Kidney (tissue), 14 donors: ENCODE results near the gene KNSTRN. TPM values are rescaled to one million over a fixed set of nuclear protein-coding genes. Genes with fewer than 3 reads are reported as not detected.
A peak's percentile ranks its signal among the peaks of the same experiment; 100 is the strongest.

Experiments
- DNase-seq, 5 donors: peaks; one replicate each; pipeline ENCODE4 v3.0.0-alpha.2; 2013 to 2020
- FAIRE-seq: peaks from 2 replicates; lab custom pipeline; 2012; peaks lifted over from hg19 to GRCh38; lab: Jason Lieb, UNC
- H3K27ac ChIP-seq, 2 donors: one replicate each; pipeline ENCODE4 v1.7.0; 2013; ENCODE audit warnings: low read depth in 2 of 2, low read length in 2 of 2, inconsistent platforms in 1 of 2
- H3K27me3 ChIP-seq: one replicate; pipeline ENCODE4 v1.7.1; 2013; ENCODE audit warnings: low read length, inconsistent platforms; ENCODE audit not compliant: control insufficient read depth, insufficient read depth
- H3K36me3 ChIP-seq, 3 donors: one replicate each; pipeline versions ENCODE4 v1.7.0 to v1.7.1; 2013; ENCODE audit warnings: low read length in 3 of 3, control low read depth in 1 of 3, inconsistent platforms in 1 of 3; ENCODE audit not compliant: insufficient read depth in 3 of 3, control insufficient read depth in 2 of 3
- H3K4me1 ChIP-seq, 3 donors: one replicate each; pipeline versions ENCODE4 v1.7.0 to v1.7.1; 2013; ENCODE audit warnings: low read length in 3 of 3, inconsistent platforms in 1 of 3, low read depth in 1 of 3; ENCODE audit not compliant: control insufficient read depth in 2 of 3, insufficient read depth in 2 of 3
- H3K4me3 ChIP-seq, 3 donors: one replicate each; pipeline versions ENCODE4 v1.7.0 to v1.8.1; 2013; ENCODE audit warnings: low read length in 3 of 3, control low read depth in 1 of 3, inconsistent platforms in 1 of 3
- H3K9ac ChIP-seq, 3 donors: one replicate each; pipeline versions ENCODE4 v1.7.0 to v1.7.1; 2013; ENCODE audit warnings: low read length in 3 of 3, control low read depth in 1 of 3, inconsistent platforms in 1 of 3
- H3K9me3 ChIP-seq, 3 donors: one replicate each; pipeline versions ENCODE4 v1.7.0 to v1.7.1; 2013; ENCODE audit warnings: low read length in 3 of 3, control low read depth in 1 of 3, inconsistent platforms in 1 of 3; ENCODE audit not compliant: control insufficient read depth in 2 of 3, insufficient read depth in 1 of 3
- intact Hi-C: fragments of 100-400 bp; cut with DNase I; formaldehyde crosslinking; loops from one replicate; pipeline ENCODE4 v1.11.1; 2022
- polyA plus RNA-seq: library from polyadenylated mRNA; stranded (reverse); fragments of 350-450 nt; fragmentation: Illumina TruSeq; extraction: RNeasy Lipid Tissue Mini Kit (QIAGEN cat#74804); gene quantifications from one replicate; pipeline ENCODE4 v1.2.3, GENCODE V29; 2014; ENCODE audit warnings: low read depth, low replicate concordance; ENCODE audit not compliant: insufficient read depth
- total RNA-seq: library from RNA; stranded (reverse); fragmentation: NEBNext Ultra II Directional; extraction: Animal tissue kit (Norgen Biotek cat#: 25700); gene quantifications from one replicate; pipeline ENCODE4 v1.2.1, GENCODE V29; 2021
- TF ChIP-seq, protein P1 (sequence below): IDR thresholded peaks from 3 replicates; pipeline ENCODE4 v1.5.1; 2012; ENCODE audit warnings: mild to moderate bottlenecking, moderate library complexity, borderline replicate concordance; ENCODE audit not compliant: insufficient read depth; ENCODE audit errors: extremely low read depth
- donor health status: control.
- donor health status: control.
- donor health status: control.
- donor health status: control.
- donor health status: control.
- donor health status: DM: yes; HTN: yes; CAD: no.
- donor health status: Normal renal cell carcinoma (clear cell type).

Gene KNSTRN
- total and polyA plus RNA-seq, 2 donors from 2014 or later = 5.5 to 7.4 TPM

- peak in 2 of 5 donors; percentile 32 to 66 for DNase-seq
- Histone ChIP-seq H3K9ac (no peak overlapping the region), H3K27ac (no peak overlapping the region), H3K27me3 (no peaks in the 10 kb centered on the region), H3K4me3 (no peak overlapping the region), H3K4me1 (peaks cover 0 to 4% (median 0%) of the 10 kb centered on the region in 3 donors), H3K9me3 (no peaks in the 10 kb centered on the region), H3K36me3 (no peaks in the 10 kb centered on the region)
- no peak for FAIRE-seq
- intact Hi-C loops = no loop called here
- TF ChIP-seq, protein P1, sequence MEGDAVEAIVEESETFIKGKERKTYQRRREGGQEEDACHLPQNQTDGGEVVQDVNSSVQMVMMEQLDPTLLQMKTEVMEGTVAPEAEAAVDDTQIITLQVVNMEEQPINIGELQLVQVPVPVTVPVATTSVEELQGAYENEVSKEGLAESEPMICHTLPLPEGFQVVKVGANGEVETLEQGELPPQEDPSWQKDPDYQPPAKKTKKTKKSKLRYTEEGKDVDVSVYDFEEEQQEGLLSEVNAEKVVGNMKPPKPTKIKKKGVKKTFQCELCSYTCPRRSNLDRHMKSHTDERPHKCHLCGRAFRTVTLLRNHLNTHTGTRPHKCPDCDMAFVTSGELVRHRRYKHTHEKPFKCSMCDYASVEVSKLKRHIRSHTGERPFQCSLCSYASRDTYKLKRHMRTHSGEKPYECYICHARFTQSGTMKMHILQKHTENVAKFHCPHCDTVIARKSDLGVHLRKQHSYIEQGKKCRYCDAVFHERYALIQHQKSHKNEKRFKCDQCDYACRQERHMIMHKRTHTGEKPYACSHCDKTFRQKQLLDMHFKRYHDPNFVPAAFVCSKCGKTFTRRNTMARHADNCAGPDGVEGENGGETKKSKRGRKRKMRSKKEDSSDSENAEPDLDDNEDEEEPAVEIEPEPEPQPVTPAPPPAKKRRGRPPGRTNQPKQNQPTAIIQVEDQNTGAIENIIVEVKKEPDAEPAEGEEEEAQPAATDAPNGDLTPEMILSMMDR = no peak
These were observed 12.6 kb upstream of the KNSTRN start for GRCh38 chr15:40369971-40370370.

GRCh38 chr15:40372981-40373380 is 9.5 kb upstream of the KNSTRN start:
- Histone ChIP-seq H3K9ac (no peak overlapping the region), H3K27me3 (no peaks in the 10 kb centered on the region), H3K36me3 (no peaks in the 10 kb centered on the region), H3K27ac (no peak overlapping the region), H3K4me3 (no peak overlapping the region), H3K4me1 (no peaks in the 10 kb centered on the region), H3K9me3 (no peaks in the 10 kb centered on the region)
- intact Hi-C loops = no loop called here
- FAIRE-seq (no peak), DNase-seq (no peak)
- TF ChIP-seq, protein P1 = no peak

DNA sequence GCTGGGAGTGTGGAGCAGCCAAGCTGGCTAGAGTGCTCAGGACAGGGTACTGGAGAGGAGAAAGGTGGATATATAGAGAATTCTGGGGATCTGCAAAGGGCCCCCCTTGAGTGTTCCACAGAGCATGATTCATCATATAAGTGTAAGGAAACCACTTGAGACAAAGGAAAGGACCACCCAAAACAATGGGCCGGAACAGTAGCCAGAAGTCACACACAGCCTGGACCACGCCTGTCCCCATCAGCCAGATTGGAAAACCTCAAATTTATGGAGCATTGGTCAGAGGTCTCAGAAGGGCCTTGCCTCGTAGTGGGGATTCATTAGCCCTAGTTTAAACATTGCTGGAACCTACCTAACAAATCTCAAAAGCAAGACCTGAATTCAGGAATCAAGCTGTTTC is 4.9 kb upstream of the KNSTRN start:
- H3K4me3 ChIP-seq = no peak overlapping the region
- no peak overlapping the region for H3K9ac ChIP-seq
- TF ChIP-seq, protein P1 = no peak
- H3K27me3 ChIP-seq = no peaks in the 10 kb centered on the region
- no peaks in the 10 kb centered on the region for H3K9me3 ChIP-seq
- no peak overlapping the region for H3K27ac ChIP-seq
- no peak for DNase-seq
- no peaks in the 10 kb centered on the region for H3K36me3 ChIP-seq
- intact Hi-C loops = no loop called here
- FAIRE-seq = no peak
- H3K4me1 ChIP-seq = peaks cover 0 to 3% (median 3%) of the 10 kb centered on the region in 3 donors

DNA sequence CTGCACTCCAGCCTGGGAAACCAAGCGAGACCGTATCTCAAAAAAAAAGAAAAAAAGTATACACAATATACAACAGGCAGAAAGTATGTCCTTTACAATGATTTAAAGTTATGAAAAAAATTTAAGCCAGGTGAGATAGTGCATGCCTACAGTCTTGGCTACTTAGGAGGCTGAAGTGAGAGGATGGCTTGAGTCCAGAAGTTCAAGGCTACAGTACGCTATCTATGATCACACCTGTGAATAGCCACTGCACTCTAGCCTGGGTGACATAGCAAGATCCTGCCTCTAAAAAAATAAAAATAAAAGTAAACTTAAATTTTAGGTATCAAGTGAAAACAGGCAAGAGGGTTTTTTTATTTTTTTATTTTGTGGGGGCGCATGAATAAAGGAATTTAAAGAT is 3.1 kb upstream of the KNSTRN start:
- DNase-seq = no peak
- Histone ChIP-seq H3K27me3 (no peaks in the 10 kb centered on the region), H3K9ac (no peak overlapping the region), H3K9me3 (no peaks in the 10 kb centered on the region), H3K4me3 (no peak overlapping the region), H3K4me1 (peaks cover 0 to 11% (median 9%) of the 10 kb centered on the region in 3 donors), H3K36me3 (no peaks in the 10 kb centered on the region), H3K27ac (no peak overlapping the region)
- no peak for FAIRE-seq
- TF ChIP-seq, protein P1 = no peak
- intact Hi-C loops = no loop called here
